OCI-LY7 (cell line): ENCODE results near the gene ACTL7B. TPM values are rescaled to one million over a fixed set of nuclear protein-coding genes. Genes with fewer than 3 reads are reported as not detected.

Experiments
- BruUV-seq: library from RNA; stranded (reverse); fragments of 400-500 nt; replicated peaks from 2 replicates; lab custom pipeline; 2021; lab: Mats Ljungman, UMichigan
- CTCF ChIA-PET: fragments of 300-600 bp; sonication (Branson Sonifier 250); formaldehyde crosslinking; loops from one replicate; lab custom pipeline; 2022; ENCODE audit warnings: antibody characterized with exemption; ENCODE audit not compliant: unreplicated experiment; lab: Charles Lee
- POLR2A ChIA-PET: fragments of 300-600 bp; sonication (Branson Sonifier 250); formaldehyde crosslinking; loops from one replicate; lab custom pipeline; 2022; ENCODE audit warnings: antibody characterized with exemption; lab: Charles Lee
- DNase-seq: peaks from one replicate; pipeline ENCODE4 v3.0.0-alpha.2; 2015; ENCODE audit warnings: low spot score
- H2AFZ ChIP-seq: fragments of 200-600 bp; sonication (generic), shearing (Covaris generic); 2 replicates; pipeline ENCODE4 v1.6.1; 2014; ENCODE audit warnings: mild to moderate bottlenecking, antibody characterized with exemption, low read length, moderate library complexity
- H3K27ac ChIP-seq: fragments of 200-600 bp; sonication (generic); 2 replicates; pipeline ENCODE4 v1.5.1; 2014; ENCODE audit warnings: mixed run types, low read depth, mild to moderate bottlenecking, moderate library complexity, low read length, inconsistent platforms; ENCODE audit not compliant: poor library complexity, severe bottlenecking
- H3K36me3 ChIP-seq: fragments of 200-600 bp; sonication (generic); 2 replicates; pipeline ENCODE4 v1.6.1; 2014; ENCODE audit warnings: mild to moderate bottlenecking, antibody characterized with exemption, low read length, moderate library complexity, mixed read lengths; ENCODE audit not compliant: insufficient read depth
- H3K4me1 ChIP-seq: fragments of 200-600 bp; sonication (generic); 2 replicates; pipeline ENCODE4 v1.5.1; 2014; ENCODE audit warnings: mild to moderate bottlenecking, low read length; ENCODE audit not compliant: insufficient read depth, poor library complexity, severe bottlenecking
- H3K4me2 ChIP-seq: fragments of 200-600 bp; sonication (generic); 2 replicates; pipeline ENCODE4 v1.6.1; 2014; ENCODE audit warnings: mild to moderate bottlenecking, low read length
- H3K4me3 ChIP-seq: fragments of 200-600 bp; sonication (generic); 2 replicates; pipeline ENCODE4 v1.5.1; 2014; ENCODE audit warnings: mild to moderate bottlenecking, low read depth, low read length; ENCODE audit not compliant: poor library complexity, severe bottlenecking
- H3K79me2 ChIP-seq: fragments of 200-600 bp; sonication (generic); 2 replicates; pipeline ENCODE4 v1.6.1; 2016; ENCODE audit warnings: low read depth, mild to moderate bottlenecking, low read length, moderate library complexity, mixed read lengths; ENCODE audit not compliant: insufficient read depth
- H3K9me2 ChIP-seq: fragments of 200-600 bp; sonication (generic); 2 replicates; pipeline ENCODE4 v1.6.1; 2016; ENCODE audit warnings: mild to moderate bottlenecking, low read length, mixed read lengths; ENCODE audit not compliant: insufficient read depth
- H3K9me3 ChIP-seq: fragments of 200-600 bp; sonication (generic); 2 replicates; pipeline ENCODE4 v1.6.1; 2014; ENCODE audit warnings: mild to moderate bottlenecking, mixed run types, low read length, mixed read lengths
- H4K20me1 ChIP-seq: fragments of 200-600 bp; sonication (generic); 2 replicates; pipeline ENCODE4 v1.6.1; 2014; ENCODE audit warnings: mild to moderate bottlenecking, antibody characterized with exemption, low read length, moderate library complexity, mixed read lengths; ENCODE audit not compliant: insufficient read depth
- CTCF ChIP-seq: fragments of 200-600 bp; sonication (generic); conservative IDR thresholded peaks from 2 replicates; pipeline ENCODE4 v1.5.1; 2014; ENCODE audit warnings: mild to moderate bottlenecking, antibody characterized with exemption, low read length, moderate library complexity, mixed read lengths
- EZH2phosphoT487 ChIP-seq: fragments of 200-600 bp; sonication (generic); IDR thresholded peaks from 2 replicates; pipeline ENCODE4 v1.6.1; 2018; ENCODE audit warnings: low read depth, borderline replicate concordance, mild to moderate bottlenecking, mixed run types, antibody characterized with exemption, low read length, moderate library complexity, mixed read lengths
- intact Hi-C: fragments of 100-400 bp; cut with micrococcal nuclease; formaldehyde crosslinking; loops from one replicate; pipeline ENCODE4 v1.10.0; 2022; ENCODE audit not compliant: unreplicated experiment
- total RNA-seq, 2 experiments: library from RNA; depleted of rRNA in 1 of 2; stranded (reverse); fragments of >200 nt in 1 of 2; shearing (Covaris generic) in 1 of 2; gene quantifications; 2 replicates each; pipeline ENCODE4 v1.2.3, GENCODE V29; 2014 to 2022

Gene ACTL7B
- total RNA-seq, 2 experiments from 2014 or later, result not detected

GRCh38 chr9:108867829-108868228, 12.0 kb upstream of the ACTL7B start:
- POLR2A ChIA-PET, result no interaction called here

GRCh38 chr9:108867116-108867515, 11.3 kb upstream of the ACTL7B start:
- TF ChIP-seq EZH2phosphoT487 (no peak), CTCF (no peak)
- no peak overlapping the region for H3K27ac ChIP-seq
- no peaks in the 10 kb centered on the region for H4K20me1 ChIP-seq
- H3K36me3 ChIP-seq, result peaks cover 41% of the 10 kb centered on the region
- no peaks in the 10 kb centered on the region for H3K4me1 ChIP-seq
- H3K9me3 ChIP-seq, result no peaks in the 10 kb centered on the region
- H3K4me3 ChIP-seq, result no peak overlapping the region
- CTCF ChIA-PET, result no interaction called here
- no peak for DNase-seq
- intact Hi-C loops, result no loop called here
- H3K4me2 ChIP-seq, result no peak overlapping the region
- no peaks in the 10 kb centered on the region for H3K9me2 ChIP-seq
- no peak overlapping the region for H2AFZ ChIP-seq
- BruUV-seq, result no TSS peak
- POLR2A ChIA-PET, result no interaction called here
- no peaks in the 10 kb centered on the region for H3K79me2 ChIP-seq

More at GRCh38 chr9:108867829-108868228, 12.0 kb upstream of the ACTL7B start:
- H3K4me3 ChIP-seq, result no peak overlapping the region
- intact Hi-C loops, result no loop called here
- no peak overlapping the region for H2AFZ ChIP-seq
- no TSS peak for BruUV-seq
- no peak for TF ChIP-seq EZH2phosphoT487
- TF ChIP-seq CTCF, result no peak
- DNase-seq, result no peak
- H3K36me3 ChIP-seq, result peaks cover 47% of the 10 kb centered on the region
- no peaks in the 10 kb centered on the region for H3K9me2 ChIP-seq
- H3K4me1 ChIP-seq, result no peaks in the 10 kb centered on the region
- H3K4me2 ChIP-seq, result no peak overlapping the region
- CTCF ChIA-PET, result no interaction called here
- no peak overlapping the region for H3K27ac ChIP-seq
- H3K9me3 ChIP-seq, result no peaks in the 10 kb centered on the region
- no peaks in the 10 kb centered on the region for H4K20me1 ChIP-seq
- H3K79me2 ChIP-seq, result no peaks in the 10 kb centered on the region

- Histone ChIP-seq H3K27ac (no peak overlapping the region), H3K4me1 (no peaks in the 10 kb centered on the region), H3K9me2 (no peaks in the 10 kb centered on the region), H3K4me2 (no peak overlapping the region), H3K9me3 (no peaks in the 10 kb centered on the region), H3K79me2 (no peaks in the 10 kb centered on the region), H3K36me3 (peaks cover 30% of the 10 kb centered on the region), H4K20me1 (no peaks in the 10 kb centered on the region), H2AFZ (no peak overlapping the region), H3K4me3 (no peak overlapping the region)
- DNase-seq, result no peak
- intact Hi-C loops, result no loop called here
- TF ChIP-seq EZH2phosphoT487 (no peak), CTCF (no peak)
- ChIA-PET POLR2A (no interaction called here), CTCF (no interaction called here)
- BruUV-seq, result no TSS peak
These were observed 10.2 kb upstream of the ACTL7B start for GRCh38 chr9:108866001-108866420.
